ENCODE data around the gene MPIG6B.

The MPIG6B gene

DNA sequence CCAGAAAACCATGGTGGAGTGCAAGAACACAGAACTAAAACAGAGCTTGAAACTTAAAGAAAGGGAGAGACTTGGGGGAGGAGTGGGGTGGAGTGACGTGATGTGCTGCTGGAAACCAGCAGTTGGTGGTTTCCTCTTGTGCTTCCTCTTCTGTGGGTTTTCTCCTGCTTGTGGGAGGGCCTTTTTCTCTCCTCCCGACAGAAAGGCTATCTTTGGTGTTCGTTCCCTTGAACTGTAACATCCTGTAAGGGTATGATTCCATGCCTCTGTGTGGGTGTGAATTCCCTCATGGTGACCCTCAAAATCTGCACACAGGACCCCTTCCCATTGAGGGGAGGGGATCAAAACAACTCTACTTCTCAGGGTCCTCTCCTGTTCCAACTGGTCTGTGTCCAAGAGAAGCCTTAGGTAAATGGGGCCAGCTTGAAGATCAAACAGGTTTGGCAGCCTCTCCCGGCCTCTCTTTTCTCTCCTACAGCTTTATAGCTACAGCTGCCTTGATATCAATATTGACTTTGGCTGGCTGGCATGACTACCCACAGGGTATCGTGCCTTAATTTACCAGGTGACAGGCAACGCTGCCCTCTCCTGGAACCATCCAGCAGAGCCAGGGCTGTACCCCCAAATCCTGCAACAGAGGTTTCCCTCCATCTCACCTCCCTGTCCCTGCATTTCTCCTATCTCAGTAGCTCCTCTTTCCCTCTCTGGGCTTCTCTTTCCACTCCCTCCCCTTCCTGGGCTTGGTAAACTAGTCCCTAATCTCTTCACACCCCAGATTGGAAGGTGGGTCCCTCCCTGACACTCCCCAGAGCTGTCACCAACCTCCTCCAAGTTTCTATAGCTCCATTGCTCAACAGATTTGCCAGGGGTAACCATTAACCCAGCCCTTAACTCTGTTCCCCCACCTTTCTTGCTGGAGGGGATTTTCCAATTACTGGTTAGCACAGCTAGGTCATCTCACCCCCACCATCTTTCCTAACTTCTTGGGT is 15.1 kb downstream of the MPIG6B start:
- no peak for DNase-seq (ENCODE audit: low spot score)

DNA sequence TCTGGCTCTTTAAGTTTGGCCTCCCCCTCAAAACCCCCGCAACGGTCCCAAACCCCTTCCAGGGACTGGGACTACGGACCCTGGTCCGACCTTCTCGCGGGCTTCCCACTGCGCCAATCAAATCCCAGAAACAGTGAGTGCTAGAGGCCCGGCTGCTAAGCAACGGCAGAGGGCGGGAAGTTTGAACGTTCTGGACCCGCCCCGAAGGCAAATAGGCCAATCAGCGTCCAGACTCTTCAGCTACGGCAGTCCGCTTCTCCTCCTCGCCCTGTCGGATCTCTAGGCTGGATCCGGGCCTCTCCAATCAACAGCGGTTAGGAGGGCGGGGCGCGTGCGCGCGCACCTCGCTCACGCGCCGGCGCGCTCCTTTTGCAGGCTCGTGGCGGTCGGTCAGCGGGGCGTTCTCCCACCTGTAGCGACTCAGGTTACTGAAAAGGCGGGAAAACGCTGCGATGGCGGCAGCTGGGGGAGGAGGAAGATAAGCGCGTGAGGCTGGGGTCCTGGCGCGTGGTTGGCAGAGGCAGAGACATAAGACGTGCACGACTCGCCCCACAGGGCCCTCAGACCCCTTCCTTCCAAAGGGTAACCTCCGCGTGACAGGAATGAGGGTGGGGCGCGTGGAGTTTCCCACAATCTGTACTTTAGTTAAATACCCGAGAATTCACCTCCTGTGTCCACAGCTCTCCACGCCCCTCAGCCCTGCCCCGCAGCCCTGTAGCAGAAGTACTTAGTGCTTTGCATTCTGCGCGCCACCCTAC is 16.6 kb downstream of the MPIG6B start, which contains the start of gene MSH5:
Gene MSH5 (plus strand): TSS at position 367 of the 758 bp plus-strand sequence. CDS start 462 bp downstream, outside the sequence.
- peak; percentile 98 for DNase-seq (ENCODE audit: low spot score)

DNA sequence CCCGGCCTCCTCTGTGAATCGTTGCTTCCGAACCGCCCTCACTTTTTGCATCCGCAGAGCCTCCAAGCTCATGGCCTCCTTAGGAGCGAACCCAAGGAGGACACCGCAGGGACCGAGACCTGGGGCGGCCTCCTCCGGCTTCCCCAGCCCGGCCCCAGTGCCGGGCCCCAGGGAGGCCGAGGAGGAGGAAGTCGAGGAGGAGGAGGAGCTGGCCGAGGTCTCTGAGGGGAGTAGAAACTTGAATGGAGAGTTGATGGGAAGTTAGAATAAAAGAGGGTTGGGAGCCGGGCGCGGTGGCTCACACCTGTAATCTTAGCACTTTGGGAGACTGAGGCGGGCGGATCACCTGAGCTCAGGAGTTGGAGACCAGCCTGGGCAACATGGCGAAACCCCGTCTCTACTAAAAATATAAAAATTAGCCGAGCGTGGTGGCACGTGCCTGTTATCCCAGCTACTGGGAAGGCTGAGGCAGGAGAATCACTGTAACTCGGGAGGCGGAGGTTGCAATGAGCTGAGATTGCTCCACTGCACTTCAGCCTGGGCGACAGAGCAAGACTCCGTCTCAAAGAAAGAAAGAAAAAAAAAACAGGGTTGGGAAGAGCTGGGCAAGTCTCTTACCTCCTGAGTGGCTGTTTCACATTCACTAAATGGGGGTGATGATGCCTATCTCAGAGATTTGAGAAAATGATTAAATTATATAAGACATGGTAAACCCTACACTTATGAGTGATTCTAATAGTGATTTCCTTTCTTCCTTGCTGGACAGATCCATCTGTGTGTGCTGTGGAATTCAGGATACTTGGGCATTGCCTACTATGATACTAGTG is 17.4 kb downstream of the MPIG6B start:
- DNase-seq (ENCODE audit: low spot score), result no peak

DNA sequence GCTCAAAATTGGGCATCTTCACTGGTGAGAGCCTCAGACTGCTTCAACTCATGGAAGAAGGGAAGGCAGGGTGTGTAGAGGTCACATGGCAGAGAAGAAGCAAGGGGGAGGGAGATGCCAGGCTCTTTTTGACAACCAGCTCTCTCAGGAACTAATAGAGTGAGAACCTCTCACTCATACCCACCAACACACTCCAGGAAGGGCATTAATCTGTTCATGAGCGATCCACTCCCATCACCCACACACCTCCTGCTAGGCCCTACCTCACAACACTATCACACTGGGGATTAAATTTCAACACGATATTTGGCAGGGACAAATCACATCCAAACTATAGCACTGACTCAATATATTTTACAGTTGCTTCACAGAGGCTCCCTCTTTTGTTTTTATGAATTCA is 18.6 kb downstream of the MPIG6B start:
- no peak for DNase-seq (ENCODE audit: low spot score)

DNA sequence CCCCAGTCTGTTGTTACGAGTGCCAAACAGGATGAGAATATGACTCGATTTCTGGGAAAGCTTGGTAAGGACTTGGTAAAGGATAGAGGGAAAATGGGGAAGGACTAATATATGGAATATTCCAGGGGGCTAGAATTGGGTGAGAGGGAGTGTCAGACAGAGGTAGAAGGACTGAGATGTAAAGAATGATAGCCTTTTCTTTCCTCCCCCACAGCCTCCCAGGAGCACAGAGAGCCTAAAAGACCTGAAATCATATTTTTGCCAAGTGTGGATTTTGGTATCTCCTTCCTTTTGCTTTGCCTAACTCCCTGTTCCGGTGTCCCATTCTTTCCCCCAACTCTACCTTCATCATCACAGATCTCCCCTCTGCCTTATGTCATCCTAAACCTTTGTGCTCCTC is 19.7 kb downstream of the MPIG6B start:
- no peak for DNase-seq (ENCODE audit: low spot score)

DNA sequence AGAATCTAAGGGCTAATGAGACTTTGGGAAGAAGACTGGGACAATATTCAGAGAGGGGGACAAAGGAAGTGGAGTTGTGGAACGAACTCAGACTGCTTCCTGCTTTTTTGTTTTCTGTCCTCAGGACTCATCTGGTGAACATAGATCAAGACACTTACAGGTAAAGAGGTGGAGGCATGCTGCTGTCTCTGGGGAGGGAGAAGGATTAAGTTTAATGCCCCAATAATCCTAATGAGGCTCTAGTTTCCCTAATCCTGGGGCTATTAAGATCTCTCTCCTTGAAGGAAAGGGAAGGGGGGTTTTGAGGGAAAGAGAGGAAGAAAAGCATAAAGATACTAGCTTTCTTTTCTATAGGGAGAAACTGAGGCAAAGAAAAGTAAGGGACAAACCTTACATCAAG is 21.2 kb downstream of the MPIG6B start:
- DNase-seq (ENCODE audit: low spot score), result no peak

DNA sequence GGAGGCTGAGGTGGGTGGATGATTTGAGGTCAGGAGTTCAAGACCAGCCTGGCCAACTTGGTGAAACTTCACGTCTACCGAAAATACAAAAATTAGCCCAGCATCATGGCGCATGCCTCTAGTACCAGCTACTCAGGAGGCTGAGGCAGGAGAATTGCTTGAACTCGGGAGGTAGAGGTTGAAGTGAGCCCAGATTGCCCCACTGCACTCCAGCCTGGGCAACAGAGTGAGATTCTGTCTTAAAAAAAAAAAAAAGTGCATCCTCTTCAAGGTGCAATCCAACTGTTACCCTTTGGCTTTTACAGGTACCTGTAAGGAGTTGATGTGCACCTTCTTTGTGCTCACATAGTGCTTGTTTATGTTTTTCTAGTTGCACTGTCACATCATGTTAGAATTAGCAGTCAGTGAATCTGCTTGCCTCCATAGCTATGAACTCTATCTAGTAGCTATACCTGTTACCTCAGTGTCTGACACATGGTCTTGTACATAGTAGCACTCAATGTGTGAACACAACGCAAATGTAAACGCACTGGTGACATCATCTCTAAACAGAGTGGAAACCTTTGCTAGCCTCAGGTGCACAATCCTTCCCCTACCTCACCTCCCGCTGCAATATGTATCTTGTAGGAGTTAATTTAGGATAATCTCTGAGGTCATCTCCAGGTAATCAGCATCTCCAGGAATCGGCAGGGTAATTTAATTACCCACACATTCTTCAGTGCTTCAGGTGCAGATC is 26.3 kb downstream of the MPIG6B start:
- no peak for DNase-seq (ENCODE audit: low spot score)

DNA sequence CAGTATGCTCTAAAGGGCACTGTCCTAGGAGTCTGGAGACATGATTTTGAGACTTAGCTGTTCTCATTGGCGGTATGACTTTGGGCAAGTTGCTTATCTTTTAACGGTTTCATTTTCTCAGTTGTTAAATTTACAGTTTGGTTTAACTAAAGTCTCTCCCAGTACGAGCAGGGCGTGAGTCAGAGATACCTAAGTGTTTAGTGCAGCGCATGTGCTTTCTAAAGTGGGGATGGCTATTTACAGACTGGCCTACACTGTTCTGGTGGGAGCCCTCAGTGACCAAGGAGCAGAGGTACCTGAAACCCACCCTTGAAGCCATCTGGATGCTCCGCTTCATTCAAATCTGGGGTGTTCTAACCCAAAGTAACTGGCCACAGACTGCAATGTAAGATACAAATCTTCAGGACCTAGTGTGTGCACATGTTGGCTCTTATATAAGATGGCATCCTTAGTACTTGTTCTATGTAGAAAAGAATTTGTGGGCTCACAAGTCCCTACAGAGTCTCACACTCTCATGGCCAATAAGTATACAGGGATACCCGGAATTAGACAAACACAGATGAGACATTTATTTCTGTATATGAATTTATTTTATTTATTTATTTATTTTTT is 27.3 kb downstream of the MPIG6B start:
- no peak for DNase-seq (ENCODE audit: low spot score)

DNA sequence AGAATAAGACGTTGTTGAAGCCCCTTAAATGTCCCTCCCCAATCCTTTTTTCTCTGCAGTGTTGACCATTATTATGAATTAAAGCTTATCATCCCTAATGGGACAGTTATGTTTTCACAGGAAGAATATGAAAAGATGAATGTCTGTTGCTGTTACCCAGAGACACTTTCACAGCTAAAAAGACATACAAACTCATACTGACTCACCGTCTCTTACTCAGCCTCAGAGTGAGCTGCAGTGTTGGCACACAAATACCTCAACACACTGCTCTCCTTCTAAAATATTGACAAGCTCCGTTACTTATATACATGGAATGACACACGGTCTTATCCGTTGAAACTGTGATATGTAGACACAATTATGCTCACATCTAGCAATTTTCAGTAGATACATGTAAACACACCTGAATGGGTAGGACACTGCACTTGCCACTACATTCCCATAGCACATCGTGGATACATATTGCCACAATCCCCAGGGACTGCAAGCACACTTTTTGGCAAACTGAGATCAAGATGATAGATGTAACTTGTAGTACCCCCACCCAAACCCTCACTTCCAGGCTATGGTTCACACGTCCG is 29.7 kb downstream of the MPIG6B start:
- no peak for DNase-seq (ENCODE audit: low spot score)

DNA sequence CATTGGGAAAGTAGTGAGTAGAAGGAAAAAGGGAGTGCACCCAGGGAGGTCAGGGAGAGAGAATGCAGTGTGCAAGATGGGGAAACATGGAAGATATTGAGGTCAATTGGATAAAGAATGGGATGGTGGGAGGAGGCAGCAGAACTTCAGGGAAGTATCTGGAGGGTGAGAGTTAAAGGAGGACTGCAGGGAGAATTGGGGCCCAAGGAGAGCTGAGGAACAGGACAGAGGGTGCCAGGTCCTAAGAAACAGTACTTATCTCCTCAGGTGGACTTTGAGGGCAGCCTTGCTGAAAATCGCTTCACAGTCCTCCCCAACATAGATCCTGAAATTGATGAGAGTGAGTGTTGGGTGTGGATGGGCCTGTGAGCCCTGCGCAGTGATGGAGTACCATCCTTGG is 35.1 kb downstream of the MPIG6B start:
- DNase-seq (ENCODE audit: low spot score), result no peak

DNA sequence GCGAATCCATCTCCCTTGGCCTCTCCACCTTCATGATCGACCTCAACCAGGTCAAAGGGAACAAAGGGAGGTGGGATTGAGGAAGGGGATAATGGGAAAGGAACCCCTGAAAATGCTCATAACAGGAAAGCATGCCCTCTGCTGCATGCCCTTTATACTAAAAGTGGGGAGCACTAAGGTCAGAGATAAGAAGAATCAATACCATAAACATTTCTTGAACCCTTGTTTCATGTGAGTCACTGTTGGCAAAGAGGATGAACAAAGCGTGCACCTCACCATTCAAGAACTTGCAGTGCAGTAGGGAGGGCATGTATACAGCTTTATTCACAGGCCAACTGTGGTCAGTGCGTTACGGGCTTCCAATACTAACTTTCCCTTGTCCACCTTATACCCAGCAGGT is 37.6 kb downstream of the MPIG6B start:
- DNase-seq (ENCODE audit: low spot score), result no peak

DNA sequence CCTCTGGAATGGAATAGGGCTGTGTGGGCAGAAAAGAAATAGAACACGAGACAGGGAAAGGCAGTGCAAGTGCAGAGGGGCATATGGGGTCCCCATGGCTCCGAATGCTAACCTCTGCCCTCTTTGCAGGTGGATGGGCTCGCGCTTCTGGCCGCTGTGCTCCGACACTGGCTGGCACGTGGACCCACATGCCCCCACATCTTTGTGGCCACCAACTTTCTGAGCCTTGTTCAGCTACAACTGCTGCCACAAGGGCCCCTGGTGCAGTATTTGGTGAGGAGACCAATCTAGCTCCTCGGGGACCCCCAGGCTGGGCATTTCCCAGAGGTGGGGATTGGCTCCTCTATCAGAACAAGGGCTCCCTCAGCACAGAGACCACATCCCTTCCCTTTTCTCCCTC is 38.2 kb downstream of the MPIG6B start:
- DNase-seq (ENCODE audit: low spot score), result no peak

DNA sequence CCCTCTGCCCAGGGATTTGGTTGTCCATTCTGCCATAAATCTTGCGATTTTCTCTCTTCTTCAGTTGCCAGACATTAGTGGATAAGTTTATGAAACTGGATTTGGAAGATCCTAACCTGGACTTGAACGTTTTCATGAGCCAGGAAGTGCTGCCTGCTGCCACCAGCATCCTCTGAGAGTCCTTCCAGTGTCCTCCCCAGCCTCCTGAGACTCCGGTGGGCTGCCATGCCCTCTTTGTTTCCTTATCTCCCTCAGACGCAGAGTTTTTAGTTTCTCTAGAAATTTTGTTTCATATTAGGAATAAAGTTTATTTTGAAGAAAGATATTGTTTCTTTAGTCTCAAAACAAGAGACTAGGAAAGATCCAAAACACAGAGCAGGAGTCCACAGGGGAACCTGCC is 39.2 kb downstream of the MPIG6B start, which contains the start of gene SAPCD1:
Gene SAPCD1 (plus strand): TSS at position 301 of the 400 bp plus-strand sequence. CDS start 399 bp downstream, outside the sequence.
- no peak for DNase-seq (ENCODE audit: low spot score)

DNA sequence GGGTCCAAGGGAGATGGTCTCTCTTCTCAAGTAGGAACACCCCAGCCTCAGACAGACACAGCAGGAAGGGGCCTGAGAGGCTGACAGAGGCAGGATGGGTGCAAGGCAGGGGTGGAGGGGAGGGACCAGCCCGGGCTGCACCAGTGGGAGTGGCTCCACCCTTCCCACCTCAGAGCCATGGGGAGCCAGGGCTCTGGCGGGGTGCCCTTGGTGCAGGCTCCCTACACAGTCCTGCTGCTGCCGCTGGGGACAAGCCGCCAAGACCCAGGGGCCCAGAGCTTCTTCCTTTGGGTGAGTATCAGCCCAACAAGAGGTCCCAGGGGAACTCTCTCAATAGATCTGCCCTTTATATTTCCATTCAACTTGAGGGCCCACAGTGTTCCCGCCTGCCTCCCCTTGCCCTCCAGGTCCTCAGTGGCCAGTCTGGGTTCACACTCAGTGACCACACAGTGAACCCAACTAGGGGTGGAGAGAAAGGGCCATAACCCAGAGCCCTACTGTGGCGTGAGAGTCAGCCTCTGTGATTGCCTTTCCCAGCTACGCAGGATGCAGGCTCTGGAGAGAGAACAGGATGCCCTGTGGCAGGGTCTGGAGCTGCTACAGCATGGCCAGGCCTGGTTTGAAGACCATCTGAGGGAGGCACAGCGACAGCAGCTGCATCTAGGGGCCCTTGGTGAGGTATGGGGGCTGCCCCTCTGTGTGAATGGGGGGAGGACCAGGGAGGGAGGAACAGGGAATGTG is 39.9 kb downstream of the MPIG6B start:
- no peak for DNase-seq (ENCODE audit: low spot score)

DNA sequence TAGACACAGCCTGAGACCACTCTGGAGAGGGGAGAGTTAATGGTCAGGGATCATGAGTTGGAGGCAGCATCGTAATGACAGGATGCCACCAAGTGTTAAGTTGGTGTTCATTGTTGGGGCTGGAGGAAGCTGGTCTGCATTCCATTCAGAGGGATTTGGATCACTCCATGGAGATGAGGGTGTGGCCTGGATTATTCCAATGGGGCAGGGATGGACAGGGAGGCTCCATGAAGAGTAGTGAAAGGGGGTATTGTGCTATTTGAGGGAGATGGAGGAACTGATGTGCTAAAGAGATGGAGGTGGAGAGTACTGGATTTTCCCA is 40.4 kb downstream of the MPIG6B start:
- peak; percentile 79 for DNase-seq (ENCODE audit: low spot score)

DNA sequence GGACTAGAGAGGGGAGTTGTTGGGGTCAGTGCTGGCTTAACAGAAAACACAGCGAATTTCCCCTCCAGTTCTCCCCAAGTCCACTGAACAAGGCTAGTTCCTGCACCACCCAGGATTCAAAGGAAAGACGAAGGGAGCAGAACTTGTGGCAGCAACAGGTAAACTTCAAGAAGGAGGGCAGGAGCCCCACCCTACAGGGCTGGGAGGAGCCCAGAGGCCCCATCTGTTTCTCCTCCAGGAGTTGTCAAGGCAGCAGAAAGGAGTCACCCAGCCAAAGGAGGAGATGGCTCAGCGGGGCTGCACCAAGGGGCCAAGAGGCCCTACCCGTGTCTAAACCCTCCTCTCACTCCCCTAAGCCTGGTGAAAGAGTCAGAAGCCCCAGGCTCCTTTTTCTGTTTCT is 41.0 kb downstream of the MPIG6B start:
- DNase-seq (ENCODE audit: low spot score), result no peak

DNA sequence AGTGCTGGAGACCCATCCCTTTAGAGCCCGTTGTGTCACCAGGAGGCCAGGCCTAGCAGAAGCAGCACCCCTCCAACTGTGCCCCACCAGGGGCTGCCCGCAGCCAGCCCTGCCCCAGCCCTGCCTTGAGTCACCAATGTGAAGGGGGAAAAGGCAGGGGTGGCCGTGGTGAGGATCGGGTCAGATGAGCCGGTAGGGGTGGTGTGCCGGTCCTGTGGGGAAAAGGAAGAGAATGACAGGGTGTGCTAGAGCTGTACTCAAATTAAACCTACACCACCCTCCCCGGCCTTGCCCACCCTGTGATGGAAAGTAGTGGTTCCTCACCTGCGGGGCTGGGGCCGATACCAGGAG is 42.4 kb downstream of the MPIG6B start:
- no peak for DNase-seq (ENCODE audit: low spot score)

DNA sequence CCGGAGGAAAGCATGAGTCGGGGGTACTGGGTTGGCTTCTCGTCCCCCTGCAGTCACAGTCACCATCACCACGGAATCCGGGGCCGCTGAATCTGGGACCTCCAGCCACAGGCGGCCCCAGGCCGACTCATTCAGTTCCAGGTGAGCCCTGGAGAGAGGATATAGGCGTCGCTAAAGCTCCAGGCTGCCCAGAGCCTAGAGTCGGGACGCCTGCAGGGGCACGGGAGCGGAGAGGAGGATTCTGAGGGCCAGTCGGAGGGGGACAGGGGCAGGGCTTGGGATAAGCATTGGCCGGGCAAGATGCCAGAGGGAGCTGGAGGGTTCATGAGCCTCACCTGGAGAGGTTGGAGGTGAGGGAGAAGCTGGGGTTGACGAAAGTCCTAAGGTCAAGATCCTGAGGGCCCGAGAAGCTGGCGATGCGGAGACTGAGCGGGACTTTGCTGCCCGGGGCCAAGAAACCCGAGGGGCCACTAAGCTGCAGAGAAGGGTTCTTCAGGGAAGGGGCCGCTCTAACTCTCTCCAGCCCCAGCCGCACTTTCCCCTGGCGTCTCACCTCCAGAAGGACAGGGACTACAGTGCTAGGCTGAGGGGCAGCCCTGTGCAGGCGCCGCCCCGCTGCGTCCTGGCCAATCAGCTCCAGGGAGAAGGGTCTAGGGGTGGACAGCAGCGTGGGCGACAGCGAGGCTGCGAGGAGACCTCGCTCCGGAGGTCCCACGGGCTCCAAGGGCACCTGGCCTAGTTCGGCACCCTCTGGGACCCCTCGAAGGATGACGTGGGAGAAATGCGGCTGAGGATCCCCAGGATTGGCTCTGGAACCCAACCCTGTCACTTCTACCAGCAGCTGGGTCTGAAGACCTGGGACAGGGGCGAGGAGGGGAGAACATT is 43.0 kb downstream of the MPIG6B start:
- DNase-seq (ENCODE audit: low spot score), result peak; percentile 66

DNA sequence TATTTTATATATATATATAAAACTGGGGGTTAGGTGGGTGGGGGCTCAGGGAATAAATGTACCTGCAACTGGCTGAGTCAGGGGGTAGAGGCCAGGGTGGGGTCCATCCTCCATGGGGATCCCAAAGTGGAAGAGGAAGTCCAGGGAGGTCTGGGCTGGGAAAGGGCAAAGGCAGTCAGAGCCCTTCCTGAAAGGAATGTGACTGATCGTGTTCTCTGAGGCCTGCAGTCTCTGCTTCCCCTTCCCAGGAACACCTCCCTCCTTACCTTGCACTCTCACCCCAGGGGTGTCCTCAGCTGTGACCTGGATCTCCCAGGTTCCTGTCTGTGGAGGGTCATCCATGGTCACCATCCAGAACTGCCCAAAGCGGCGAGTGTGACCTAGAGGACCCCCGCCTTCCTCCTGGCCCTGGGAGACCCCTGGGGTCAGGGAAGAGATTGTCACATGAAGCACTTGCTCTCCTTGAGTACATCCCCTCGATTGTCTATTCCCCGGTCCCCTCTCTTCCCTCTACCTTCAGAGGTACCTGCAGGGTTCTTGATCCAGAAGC is 44.0 kb downstream of the MPIG6B start:
- no peak for DNase-seq (ENCODE audit: low spot score)
